HG02798 (cell line): ENCODE results near the gene C3orf52.
A peak's percentile ranks its signal among the peaks of the same experiment; 100 is the strongest.

Experiments used
- ATAC-seq: cut with Tn5 transposase; IDR thresholded peaks from one replicate; pipeline ENCODE4 v1.9.1; 2021; ENCODE audit warnings: mild to moderate bottlenecking; ENCODE audit not compliant: unreplicated experiment, poor library complexity

C3orf52 gene

GRCh38 chr3:112084980-112085705, 1.0 kb upstream of the C3orf52 start:
- ATAC-seq, result no peak

DNA sequence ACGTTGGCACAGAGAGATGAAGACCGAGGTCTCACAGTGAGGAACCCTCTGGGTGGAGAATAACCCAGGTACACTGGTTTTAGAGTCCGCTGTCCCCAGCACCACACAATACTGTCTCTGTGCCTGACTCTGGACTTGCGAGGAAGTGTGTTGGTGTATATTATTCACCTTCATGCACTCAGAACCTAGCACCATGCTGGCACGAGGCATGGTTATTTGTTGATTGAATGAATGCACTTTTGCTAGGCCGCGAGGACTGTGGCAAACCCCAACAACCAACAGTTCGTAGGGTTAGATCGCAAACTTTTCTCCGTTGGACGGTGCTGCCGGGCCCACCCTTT, 484 bp upstream of the C3orf52 start:
- ATAC-seq, result no peak

GRCh38 chr3:112086875-112087524, 811 bp downstream of the C3orf52 start:
- no peak for ATAC-seq

- ATAC-seq, result no peak
Measured at GRCh38 chr3:112087746-112088145, 1.6 kb downstream of the C3orf52 start.

DNA sequence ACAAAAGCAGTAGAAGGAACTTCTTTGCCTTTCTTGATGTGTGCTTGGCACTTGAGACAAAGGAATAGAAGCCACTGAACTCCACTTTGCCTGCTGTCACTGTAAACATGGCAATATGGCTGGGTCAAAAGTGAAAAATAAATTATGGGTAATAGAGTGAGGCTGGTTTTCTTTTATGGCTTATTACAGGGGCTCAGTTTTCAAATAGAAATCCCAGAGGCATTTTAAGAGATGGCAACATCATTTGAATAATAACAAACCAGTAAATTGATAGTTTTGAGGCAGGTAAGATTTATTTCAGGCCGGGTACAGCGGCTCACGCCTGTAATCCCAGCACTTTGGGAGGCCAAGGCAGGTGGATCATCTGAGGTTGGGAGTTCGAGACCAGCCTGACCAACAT, 2.8 kb downstream of the C3orf52 start:
- ATAC-seq, result no peak

DNA sequence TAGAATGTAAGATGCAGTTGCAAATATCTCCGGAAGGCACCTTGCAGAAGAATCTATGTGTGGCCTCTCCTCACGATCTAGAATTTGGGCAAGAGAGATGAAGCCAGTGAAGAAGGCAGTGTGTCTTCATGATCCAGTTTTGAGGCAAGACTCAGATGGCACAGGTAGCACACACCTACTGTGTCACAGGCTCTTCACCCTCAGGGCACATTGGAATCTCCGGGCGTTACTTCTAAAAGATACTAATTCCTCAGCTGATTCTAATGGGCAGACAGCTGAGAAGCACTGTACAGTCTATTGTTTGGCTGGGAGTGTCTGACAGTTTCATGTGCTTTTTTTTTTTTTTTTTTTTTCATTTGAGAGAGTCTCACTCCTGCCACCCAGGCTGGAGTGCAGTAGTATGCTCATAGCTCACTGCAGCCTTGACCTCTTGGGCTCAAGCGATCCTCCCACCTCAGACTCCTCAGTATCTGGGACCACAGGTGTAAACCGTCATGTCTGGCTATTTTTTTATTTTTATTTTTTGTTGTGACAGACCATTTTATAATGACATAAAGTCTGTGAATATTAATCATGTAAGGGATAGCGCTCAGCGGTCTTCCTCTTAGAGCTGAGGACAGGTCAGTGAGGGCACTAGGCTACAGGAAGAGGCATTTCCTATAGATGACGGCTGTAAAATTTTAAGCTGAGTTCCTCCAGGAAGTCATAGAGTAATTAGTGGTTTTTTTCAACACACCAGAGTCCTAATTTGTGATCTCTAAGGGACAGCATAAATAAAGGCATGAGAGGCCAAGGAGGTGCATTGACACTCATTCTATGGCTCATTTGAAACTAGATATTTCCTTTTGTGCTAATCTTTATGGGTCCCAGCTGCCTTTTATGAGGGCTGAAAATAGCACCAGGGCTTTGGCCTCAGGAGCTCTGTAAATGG, 4.0 kb downstream of the C3orf52 start:
- no peak for ATAC-seq

DNA sequence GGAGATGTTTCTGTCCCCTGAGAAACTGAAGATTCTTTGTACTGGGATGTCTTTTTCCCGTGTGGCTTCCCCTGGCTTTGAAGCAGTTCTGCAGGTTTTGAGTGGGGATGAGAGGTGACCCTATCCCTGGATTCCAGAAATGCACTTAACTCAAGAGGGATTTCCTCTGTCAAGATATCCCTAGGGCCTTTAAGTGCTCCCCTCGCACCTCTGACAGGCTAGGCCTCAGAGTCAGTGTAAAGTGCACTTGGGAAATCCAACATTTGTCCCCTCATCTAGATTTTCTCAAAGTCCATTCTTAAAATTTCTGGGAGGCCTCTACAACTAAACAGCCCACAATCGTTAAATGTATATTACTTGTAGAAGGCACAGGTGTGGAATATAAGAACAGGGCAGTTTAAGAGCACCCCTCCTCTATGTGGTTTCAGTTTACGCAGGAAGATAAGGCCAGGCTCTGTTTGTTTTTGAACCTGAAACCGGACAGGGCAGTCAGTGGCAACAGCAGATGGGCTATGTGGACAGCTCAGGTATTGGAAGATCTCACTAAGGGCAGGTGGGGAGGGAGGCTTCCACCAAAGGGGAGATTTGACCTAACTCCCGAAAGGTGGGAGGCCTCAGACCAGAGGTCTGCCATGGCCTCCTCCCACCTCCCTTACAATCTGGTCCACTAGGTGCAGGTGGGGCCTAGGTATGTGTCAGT, 4.8 kb downstream of the C3orf52 start:
- no peak for ATAC-seq

- ATAC-seq, result no peak
Measured at GRCh38 chr3:112092496-112093179, 6.4 kb downstream of the C3orf52 start.

DNA sequence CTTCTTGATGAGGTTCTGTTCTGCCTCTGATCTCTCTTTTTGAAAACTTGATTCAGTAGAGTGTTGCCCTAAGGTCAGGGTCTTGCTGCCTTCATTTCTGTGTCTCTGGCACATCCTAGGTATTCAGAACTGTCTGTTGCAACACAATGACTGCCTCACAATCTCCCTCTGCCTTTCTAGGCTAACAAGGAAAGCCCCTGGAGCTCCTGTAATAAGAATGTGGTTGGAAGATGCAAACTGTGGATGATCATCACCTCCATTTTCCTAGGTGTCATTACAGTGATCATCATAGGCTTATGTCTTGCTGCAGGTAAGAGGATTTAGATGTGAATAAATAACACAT, 7.0 kb downstream of the C3orf52 start:
- ATAC-seq, result no peak

- no peak for ATAC-seq
Measured at GRCh38 chr3:112095731-112096130, 9.5 kb downstream of the C3orf52 start.

- ATAC-seq, result no peak
Measured at GRCh38 chr3:112096176-112096575, 10.0 kb downstream of the C3orf52 start.

- ATAC-seq, result peak; percentile 69
Measured at GRCh38 chr3:112097378-112097777, 11.2 kb downstream of the C3orf52 start.

- no peak for ATAC-seq
Measured at GRCh38 chr3:112101916-112102315, 15.7 kb downstream of the C3orf52 start.

GRCh38 chr3:112104774-112105173, 18.6 kb downstream of the C3orf52 start:
- ATAC-seq, result no peak

- ATAC-seq, result no peak
Measured at GRCh38 chr3:112109322-112109721, 23.1 kb downstream of the C3orf52 start.

- peak; percentile 60 for ATAC-seq
Measured at GRCh38 chr3:112111785-112112402, 25.7 kb downstream of the C3orf52 start.

DNA sequence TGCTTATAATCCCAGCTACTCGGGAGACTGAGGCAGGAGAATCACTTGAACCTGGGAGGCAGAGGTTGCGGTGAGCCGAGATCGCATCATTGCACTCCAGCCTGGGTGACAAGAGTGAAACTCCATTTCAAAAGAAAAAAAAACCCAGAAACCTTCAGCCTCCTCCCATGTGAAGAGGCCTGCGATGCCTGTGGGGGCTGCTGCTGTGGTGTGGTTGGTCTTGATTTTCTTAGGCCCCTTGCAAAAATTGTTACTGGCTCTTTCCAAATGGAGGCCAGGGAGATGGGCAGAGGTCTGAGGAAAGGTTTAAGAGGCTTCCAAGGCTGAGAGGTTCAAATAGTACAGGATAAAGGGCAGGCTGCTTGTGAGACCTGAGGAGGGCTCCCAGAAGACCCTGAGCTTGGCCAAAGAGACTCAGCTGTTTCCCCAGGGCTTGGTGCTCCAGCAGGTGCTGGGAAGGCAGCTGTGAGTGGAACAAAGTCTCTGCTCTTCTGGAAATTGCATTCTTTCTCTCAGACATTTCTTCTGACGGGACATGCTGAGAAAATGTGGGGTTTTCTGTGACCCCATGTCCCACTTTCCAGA, 28.5 kb downstream of the C3orf52 start:
- peak; percentile 26 for ATAC-seq

DNA sequence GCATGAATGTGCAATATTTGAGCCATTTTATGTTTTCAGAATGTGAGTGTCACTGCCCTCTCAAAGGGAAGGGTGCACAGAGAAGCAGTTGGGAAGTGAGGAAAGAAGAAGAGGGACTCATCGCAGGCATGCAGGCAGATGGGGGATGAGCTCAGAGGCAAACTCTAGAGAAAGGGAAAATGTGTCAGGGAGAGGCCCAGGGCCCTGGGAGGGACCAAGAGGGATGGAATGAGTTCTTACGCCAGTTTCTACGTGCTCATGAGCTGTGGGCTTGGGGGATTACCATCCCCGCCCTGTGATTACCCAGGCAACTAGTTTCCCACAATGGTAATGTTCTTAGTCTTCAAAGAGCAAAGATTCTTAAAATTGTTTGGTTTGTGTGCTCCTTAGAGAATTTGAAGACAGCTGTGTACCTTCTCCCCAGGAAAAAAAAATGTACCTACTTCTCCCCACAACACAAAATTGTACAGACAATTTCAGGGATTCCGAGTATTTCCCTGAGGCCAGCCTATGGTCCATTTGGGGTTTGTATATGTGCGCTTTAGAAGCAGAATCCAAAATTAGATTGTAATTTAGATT, 29.1 kb downstream of the C3orf52 start:
- ATAC-seq, result peak; percentile 43

DNA sequence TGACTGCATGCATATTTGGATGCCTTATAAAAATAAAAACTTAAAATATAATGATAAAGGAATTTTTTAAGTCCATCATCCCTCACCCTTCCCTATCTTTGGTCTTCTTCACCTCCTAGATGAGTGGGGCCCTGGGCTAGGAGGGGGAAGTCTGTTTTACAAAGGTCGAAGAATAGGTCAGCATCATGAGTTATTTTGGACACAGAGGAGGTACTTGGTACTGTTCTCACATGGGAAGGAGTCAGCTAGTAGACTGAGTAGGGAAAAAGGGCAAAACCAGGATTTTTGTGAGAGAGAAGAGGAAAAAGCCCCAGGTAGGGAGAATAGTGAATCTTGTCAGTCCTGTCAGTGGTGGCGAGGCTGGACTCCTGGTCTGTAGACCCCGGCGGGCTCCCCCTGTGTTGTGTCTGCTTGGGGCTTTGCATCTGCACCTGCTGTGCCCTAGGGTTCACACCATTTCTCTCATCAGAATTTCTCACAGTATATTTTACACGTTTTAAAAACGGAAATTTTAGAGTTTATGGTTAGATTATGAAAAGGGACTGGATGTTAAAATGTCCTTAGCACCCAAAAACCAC, 29.7 kb downstream of the C3orf52 start:
- peak; percentile 16 for ATAC-seq
